Thymus (tissue), 11 donors: ENCODE results near the gene PCNT. TPM values are rescaled to one million over a fixed set of nuclear protein-coding genes. Genes with fewer than 3 reads are reported as not detected.

Source experiments
- DNase-seq, 9 donors: peaks; one replicate each; pipeline ENCODE4 v3.0.0-alpha.2; 2013; ENCODE audit warnings: low spot score in 9 of 9, low read depth in 6 of 9, missing footprints in 1 of 9
- H3K27ac ChIP-seq, 2 donors: one replicate each; pipeline ENCODE4 v1.5.1; 2013; ENCODE audit warnings: control low read depth in 1 of 2, low read depth in 1 of 2, low read length in 1 of 2, mild to moderate bottlenecking in 1 of 2, moderate library complexity in 1 of 2
- H3K27me3 ChIP-seq, 2 donors: one replicate each; pipeline ENCODE4 v1.5.1; 2013; ENCODE audit warnings: low read length in 1 of 2; ENCODE audit not compliant: control insufficient read depth in 2 of 2, insufficient read depth in 1 of 2
- H3K36me3 ChIP-seq, 2 donors: one replicate each; pipeline ENCODE4 v1.5.1; 2013; ENCODE audit warnings: low read length in 1 of 2, mild to moderate bottlenecking in 1 of 2, moderate library complexity in 1 of 2; ENCODE audit not compliant: control insufficient read depth in 2 of 2, insufficient read depth in 2 of 2
- H3K4me1 ChIP-seq, 2 donors: one replicate each; pipeline ENCODE4 v1.5.1; 2013; ENCODE audit warnings: low read length in 2 of 2; ENCODE audit not compliant: control insufficient read depth in 2 of 2, insufficient read depth in 2 of 2
- H3K4me3 ChIP-seq, 2 donors: one replicate each; pipeline ENCODE4 v1.5.1; 2013; ENCODE audit warnings: low read length in 2 of 2, control low read depth in 1 of 2, mild to moderate bottlenecking in 1 of 2
- H3K9me3 ChIP-seq, 2 donors: one replicate each; pipeline ENCODE4 v1.5.1; 2013; ENCODE audit warnings: low read length in 1 of 2, mild to moderate bottlenecking in 1 of 2; ENCODE audit not compliant: control insufficient read depth in 2 of 2, insufficient read depth in 1 of 2
- WGBS: extraction: QIAGEN DNeasy Blood & Tissue Kit; methylation state at CpG from one replicate; pipeline ENCODE4 v1.1.7; 2013; 5-methylcytosine and 5-hydroxymethylcytosine counted together
- polyA plus RNA-seq: library from polyadenylated mRNA; stranded (reverse); fragments of 200-250 nt; gene quantifications from one replicate; pipeline ENCODE4 v1.2.3, GENCODE V29; 2013
- total RNA-seq: library from RNA; stranded (reverse); fragments of 120-200 nt; gene quantifications from one replicate; pipeline ENCODE4 v1.2.4, GENCODE V29; 2013
- donor health status: healthy.

Gene PCNT
- total and polyA plus RNA-seq, 2 donors, result 16.7 to 20.7 TPM

GRCh38 chr21:46390603-46391545 lies 66.9 kb downstream of the PCNT start:
- no peak overlapping the region for H3K27ac ChIP-seq
- H3K27me3 ChIP-seq, result no peaks in the 10 kb centered on the region
- DNase-seq, result no peak
- peaks cover 0 to 1% of the 10 kb centered on the region in 2 donors for H3K9me3 ChIP-seq
- 98% methylated on average over 29 of the region's 29 CpGs for WGBS
- H3K4me1 ChIP-seq, result no peaks in the 10 kb centered on the region
- peaks cover 60 to 87% of the 10 kb centered on the region in 2 donors for H3K36me3 ChIP-seq
- no peak overlapping the region for H3K4me3 ChIP-seq

- 99% methylated on average over 9 of the region's 9 CpGs for WGBS
- Histone ChIP-seq H3K9me3 (peaks cover 0 to 1% of the 10 kb centered on the region in 2 donors), H3K27ac (no peak overlapping the region), H3K27me3 (no peaks in the 10 kb centered on the region), H3K4me3 (no peak overlapping the region), H3K4me1 (no peaks in the 10 kb centered on the region), H3K36me3 (peaks cover 62 to 82% of the 10 kb centered on the region in 2 donors)
- no peak for DNase-seq
These were observed 67.8 kb downstream of the PCNT start for GRCh38 chr21:46391773-46392172.

- no peak overlapping the region for H3K27ac ChIP-seq
- 94% methylated on average over 13 of the region's 13 CpGs for WGBS
- peaks cover 67 to 82% of the 10 kb centered on the region in 2 donors for H3K36me3 ChIP-seq
- H3K27me3 ChIP-seq, result no peaks in the 10 kb centered on the region
- H3K4me3 ChIP-seq, result no peak overlapping the region
- H3K9me3 ChIP-seq, result peaks cover 0 to 1% of the 10 kb centered on the region in 2 donors
- H3K4me1 ChIP-seq, result no peaks in the 10 kb centered on the region
- DNase-seq, result no peak
These were observed 69.0 kb downstream of the PCNT start for GRCh38 chr21:46392921-46393320.

- peaks cover 72 to 82% of the 10 kb centered on the region in 2 donors for H3K36me3 ChIP-seq
- H3K27me3 ChIP-seq, result no peaks in the 10 kb centered on the region
- no peaks in the 10 kb centered on the region for H3K4me1 ChIP-seq
- peaks cover 0 to 1% of the 10 kb centered on the region in 2 donors for H3K9me3 ChIP-seq
- 93% methylated on average over 19 of the region's 19 CpGs for WGBS
- no peak overlapping the region for H3K27ac ChIP-seq
- DNase-seq, result no peak
- no peak overlapping the region for H3K4me3 ChIP-seq
These were observed 69.5 kb downstream of the PCNT start for GRCh38 chr21:46393451-46393940.

GRCh38 chr21:46393941-46394594 lies 70.1 kb downstream of the PCNT start:
- H3K27ac ChIP-seq, result no peak overlapping the region
- H3K36me3 ChIP-seq, result peaks cover 72 to 80% of the 10 kb centered on the region in 2 donors
- no peak for DNase-seq
- no peak overlapping the region for H3K4me3 ChIP-seq
- no peaks in the 10 kb centered on the region for H3K27me3 ChIP-seq
- WGBS, result 96% methylated on average over 27 of the region's 27 CpGs
- no peaks in the 10 kb centered on the region for H3K4me1 ChIP-seq
- no peaks in the 10 kb centered on the region for H3K9me3 ChIP-seq

- H3K9me3 ChIP-seq, result no peaks in the 10 kb centered on the region
- H3K4me3 ChIP-seq, result no peak overlapping the region
- no peaks in the 10 kb centered on the region for H3K4me1 ChIP-seq
- DNase-seq, result no peak
- H3K27ac ChIP-seq, result no peak overlapping the region
- H3K36me3 ChIP-seq, result peaks cover 70 to 82% of the 10 kb centered on the region in 2 donors
- 98% methylated on average over 13 of the region's 13 CpGs for WGBS
- H3K27me3 ChIP-seq, result no peaks in the 10 kb centered on the region
These were observed 70.7 kb downstream of the PCNT start for GRCh38 chr21:46394595-46395104.

GRCh38 chr21:46397211-46397905 lies 73.4 kb downstream of the PCNT start:
- peaks cover 68 to 80% of the 10 kb centered on the region in 2 donors for H3K36me3 ChIP-seq
- H3K9me3 ChIP-seq, result no peaks in the 10 kb centered on the region
- no peak for DNase-seq
- H3K4me1 ChIP-seq, result no peaks in the 10 kb centered on the region
- H3K4me3 ChIP-seq, result no peak overlapping the region
- H3K27ac ChIP-seq, result no peak overlapping the region
- no peaks in the 10 kb centered on the region for H3K27me3 ChIP-seq
- WGBS, result 97% methylated on average over 21 of the region's 21 CpGs

- Histone ChIP-seq H3K36me3 (peaks cover 72 to 81% of the 10 kb centered on the region in 2 donors), H3K27me3 (no peaks in the 10 kb centered on the region), H3K9me3 (no peaks in the 10 kb centered on the region), H3K4me3 (no peak overlapping the region), H3K4me1 (no peaks in the 10 kb centered on the region), H3K27ac (no peak overlapping the region)
- 98% methylated on average over 22 of the region's 22 CpGs for WGBS
- DNase-seq, result no peak
These were observed 74.0 kb downstream of the PCNT start for GRCh38 chr21:46397993-46398392.
